Osteocyte (in vitro differentiated cells): ENCODE results near the gene PTPRZ1. TPM values are rescaled to one million over a fixed set of nuclear protein-coding genes. Genes with fewer than 3 reads are reported as not detected.

Experiments
- DNase-seq: peaks from one replicate; pipeline ENCODE4 v3.0.0; 2021; ENCODE audit warnings: mixed read lengths; ENCODE audit not compliant: unreplicated experiment; ENCODE audit errors: extremely low spot score
- H3K27ac Mint-ChIP-seq: one replicate; pipeline ENCODE4 v1.8.0; 2021; ENCODE audit warnings: mild to moderate bottlenecking, mixed read lengths; ENCODE audit not compliant: unreplicated experiment
- H3K27me3 Mint-ChIP-seq: one replicate; pipeline ENCODE4 v1.8.0; 2021; ENCODE audit warnings: mixed read lengths; ENCODE audit not compliant: unreplicated experiment
- H3K36me3 Mint-ChIP-seq: one replicate; pipeline ENCODE4 v1.8.0; 2021; ENCODE audit warnings: mixed read lengths; ENCODE audit not compliant: unreplicated experiment
- H3K4me1 Mint-ChIP-seq: one replicate; pipeline ENCODE4 v1.8.0; 2021; ENCODE audit warnings: mixed read lengths; ENCODE audit not compliant: unreplicated experiment
- H3K4me3 Mint-ChIP-seq: one replicate; pipeline ENCODE4 v1.8.0; 2021; ENCODE audit warnings: mild to moderate bottlenecking, moderate library complexity, mixed read lengths; ENCODE audit not compliant: unreplicated experiment
- H3K9me3 Mint-ChIP-seq: one replicate; pipeline ENCODE4 v1.8.0; 2021; ENCODE audit warnings: mixed read lengths; ENCODE audit not compliant: unreplicated experiment
- CTCF ChIP-seq: fragments of 200-600 bp; sonication (generic); IDR thresholded peaks from 2 replicates; pipeline ENCODE4 v1.5.0; 2021; ENCODE audit warnings: antibody characterized with exemption, mild to moderate bottlenecking, moderate library complexity
- total RNA-seq: library from RNA; stranded (reverse); gene quantifications from 2 replicates; pipeline ENCODE4 v1.2.1, GENCODE V29; 2021

Gene PTPRZ1
- total RNA-seq, 1 donor from 2014 or later = 0.38 TPM

DNA sequence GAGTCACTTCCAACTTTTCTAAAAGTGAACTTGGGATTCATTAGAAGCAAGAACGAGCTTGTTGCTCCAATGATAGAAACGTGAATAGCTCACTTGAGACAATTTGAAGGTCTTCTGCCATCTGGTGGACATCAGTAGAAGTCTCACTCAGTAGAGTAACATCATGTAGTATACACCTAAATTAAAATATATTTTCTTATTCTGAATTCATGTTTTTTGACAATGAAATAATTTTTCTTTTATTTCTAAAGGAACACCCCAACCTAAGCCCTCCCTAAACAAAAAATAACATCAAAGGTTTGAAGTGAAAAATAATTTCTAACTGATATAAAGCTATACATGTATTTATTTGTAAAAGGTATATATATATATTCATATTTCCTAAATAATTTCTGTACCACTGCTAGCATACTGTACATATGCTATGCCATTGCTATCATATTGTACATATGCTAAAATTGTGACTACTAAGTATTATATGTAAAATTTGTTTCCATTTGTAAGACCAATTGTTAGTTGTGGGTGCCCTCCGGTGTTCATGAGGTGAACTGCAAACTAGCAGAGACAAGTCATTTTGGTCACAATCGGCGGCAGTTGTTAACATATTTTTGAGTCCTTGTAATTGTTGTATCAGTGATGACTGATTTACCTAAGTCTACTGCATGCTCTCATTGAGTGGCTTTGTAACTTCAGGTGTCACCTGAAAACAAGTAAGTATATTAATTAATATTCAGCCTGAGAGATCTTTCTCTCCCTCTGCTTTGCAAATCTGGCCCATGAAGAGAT, 121.9 kb downstream of the PTPRZ1 start:
- no peaks in the 10 kb centered on the region for H3K9me3 Mint-ChIP-seq
- no peaks in the 10 kb centered on the region for H3K4me1 Mint-ChIP-seq
- H3K4me3 Mint-ChIP-seq = no peak overlapping the region
- H3K27me3 Mint-ChIP-seq = peaks cover 8% of the 10 kb centered on the region
- TF ChIP-seq CTCF = peak; percentile 76
- no peaks in the 10 kb centered on the region for H3K36me3 Mint-ChIP-seq
- no peak overlapping the region for H3K27ac Mint-ChIP-seq
- no peak for DNase-seq

GRCh38 chr7:122006687-122007086, 133.7 kb downstream of the PTPRZ1 start:
- no peak for DNase-seq
- TF ChIP-seq CTCF = no peak
- H3K9me3 Mint-ChIP-seq = no peaks in the 10 kb centered on the region
- no peaks in the 10 kb centered on the region for H3K4me1 Mint-ChIP-seq
- peaks cover 17% of the 10 kb centered on the region for H3K27me3 Mint-ChIP-seq
- H3K27ac Mint-ChIP-seq = no peak overlapping the region
- no peaks in the 10 kb centered on the region for H3K36me3 Mint-ChIP-seq
- H3K4me3 Mint-ChIP-seq = no peak overlapping the region

DNA sequence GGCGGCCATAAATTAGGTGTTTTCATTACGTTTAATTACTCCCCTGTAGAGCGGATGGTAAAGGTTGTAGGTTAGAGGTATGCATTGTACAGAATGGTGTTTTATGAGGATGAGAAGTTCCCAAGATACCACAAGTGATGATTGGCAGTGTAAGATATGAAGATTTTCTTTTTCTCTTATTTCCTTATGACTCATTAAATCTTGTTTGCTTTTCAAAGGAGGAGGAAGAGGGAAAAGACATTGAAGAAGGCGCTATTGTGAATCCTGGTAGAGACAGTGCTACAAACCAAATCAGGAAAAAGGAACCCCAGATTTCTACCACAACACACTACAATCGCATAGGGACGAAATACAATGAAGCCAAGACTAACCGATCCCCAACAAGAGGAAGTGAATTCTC, 137.2 kb downstream of the PTPRZ1 start:
- Mint-ChIP-seq H3K27me3 (peaks cover 11% of the 10 kb centered on the region), H3K36me3 (no peaks in the 10 kb centered on the region), H3K9me3 (no peaks in the 10 kb centered on the region), H3K4me3 (no peak overlapping the region), H3K27ac (no peak overlapping the region), H3K4me1 (no peaks in the 10 kb centered on the region)
- no peak for TF ChIP-seq CTCF
- no peak for DNase-seq

- Mint-ChIP-seq H3K9me3 (no peaks in the 10 kb centered on the region), H3K4me3 (no peak overlapping the region), H3K36me3 (no peaks in the 10 kb centered on the region), H3K27me3 (peaks cover 15% of the 10 kb centered on the region), H3K27ac (no peak overlapping the region), H3K4me1 (no peaks in the 10 kb centered on the region)
- TF ChIP-seq CTCF = no peak
- no peak for DNase-seq
Observed at GRCh38 chr7:122013065-122013464, 140.1 kb downstream of the PTPRZ1 start.

DNA sequence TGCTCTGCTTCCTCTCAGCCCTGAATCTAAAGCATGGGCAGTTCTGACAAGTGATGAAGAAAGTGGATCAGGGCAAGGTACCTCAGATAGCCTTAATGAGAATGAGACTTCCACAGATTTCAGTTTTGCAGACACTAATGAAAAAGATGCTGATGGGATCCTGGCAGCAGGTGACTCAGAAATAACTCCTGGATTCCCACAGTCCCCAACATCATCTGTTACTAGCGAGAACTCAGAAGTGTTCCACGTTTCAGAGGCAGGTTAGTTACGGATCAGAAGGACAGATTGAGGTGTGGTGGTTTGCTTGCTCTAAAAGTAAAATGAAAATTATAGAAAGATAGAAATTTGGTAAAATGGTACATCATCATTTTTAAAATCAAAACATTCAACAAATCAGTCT, 140.7 kb downstream of the PTPRZ1 start:
- Mint-ChIP-seq H3K27ac (no peak overlapping the region), H3K27me3 (peaks cover 13% of the 10 kb centered on the region), H3K9me3 (no peaks in the 10 kb centered on the region), H3K4me3 (no peak overlapping the region), H3K4me1 (no peaks in the 10 kb centered on the region), H3K36me3 (no peaks in the 10 kb centered on the region)
- TF ChIP-seq CTCF = no peak
- DNase-seq = no peak
